Breast epithelium (tissue), 4 donors: Measurements from ENCODE around the gene GNAL. TPM values are rescaled to one million over a fixed set of nuclear protein-coding genes. Genes with fewer than 3 reads are reported as not detected.

ENCODE experiments used
- DNase-seq, 2 donors: peaks; one replicate each; pipeline ENCODE4 v3.0.0-alpha.2; 2019; ENCODE audit warnings: low spot score in 2 of 2
- H3K27ac ChIP-seq, 2 donors: fragments of 200-600 bp; sonication (generic) in 1 of 2; one replicate each; pipeline ENCODE4 v1.5.1; 2016 to 2019; ENCODE audit warnings: mild to moderate bottlenecking in 1 of 2
- H3K27me3 ChIP-seq, 2 donors: fragments of 200-600 bp; sonication (generic) in 1 of 2; one replicate each; pipeline versions ENCODE4 v1.5.1 to v1.6.0; 2017 to 2019; ENCODE audit warnings: control low read depth in 1 of 2, mild to moderate bottlenecking in 1 of 2
- H3K36me3 ChIP-seq: fragments of 200-600 bp; one replicate; pipeline ENCODE4 v1.5.1; 2019
- H3K4me1 ChIP-seq, 2 donors: fragments of 200-600 bp; sonication (generic); one replicate each; pipeline ENCODE4 v1.5.1; 2016 to 2019; ENCODE audit warnings: control low read depth in 1 of 2
- H3K4me3 ChIP-seq, 3 donors: fragments of 200-600 bp; sonication (generic); 1 replicate in 2 of 3; 2 replicates in 1 of 3; pipeline ENCODE4 v1.5.1; 2016 to 2019; ENCODE audit warnings: mild to moderate bottlenecking in 3 of 3, moderate library complexity in 2 of 3
- H3K9me3 ChIP-seq, 2 donors: fragments of 200-600 bp; sonication (generic) in 1 of 2; one replicate each; pipeline ENCODE4 v1.5.1; 2016 to 2019; ENCODE audit warnings: control low read depth in 1 of 2
- POLR2A ChIP-seq: fragments of 450-650 bp; IDR thresholded peaks from one replicate; pipeline ENCODE4 v1.6.1; 2016; ENCODE audit warnings: antibody characterized with exemption, mild to moderate bottlenecking, moderate library complexity
- POLR2AphosphoS5 ChIP-seq, 3 donors: sonication (generic); formaldehyde crosslinking; IDR thresholded peaks; one replicate each; pipeline ENCODE4 v1.6.1; 2017; ENCODE audit warnings: antibody characterized with exemption in 3 of 3
- intact Hi-C: fragments of 100-400 bp; cut with DNase I; formaldehyde crosslinking; loops from one replicate; pipeline ENCODE4 v1.15.1; 2023; ENCODE audit warnings: low total_unique reads
- total RNA-seq, 3 donors: library from RNA; depleted of rRNA; stranded (reverse); fragments of >200 nt; gene quantifications; one replicate each; pipeline ENCODE4 v1.1.0, GENCODE V29; 2016
- TF ChIP-seq, protein P1 (sequence below), 3 donors: fragments of 450-650 bp; IDR thresholded peaks; one replicate each; pipeline ENCODE4 v1.5.1; 2016 to 2017; ENCODE audit warnings: antibody characterized with exemption in 3 of 3, mild to moderate bottlenecking in 3 of 3, moderate library complexity in 3 of 3

The GNAL gene
- total RNA-seq, 3 donors from 2014 or later, result 6.6 to 15.4 (median 7.5) TPM

DNA sequence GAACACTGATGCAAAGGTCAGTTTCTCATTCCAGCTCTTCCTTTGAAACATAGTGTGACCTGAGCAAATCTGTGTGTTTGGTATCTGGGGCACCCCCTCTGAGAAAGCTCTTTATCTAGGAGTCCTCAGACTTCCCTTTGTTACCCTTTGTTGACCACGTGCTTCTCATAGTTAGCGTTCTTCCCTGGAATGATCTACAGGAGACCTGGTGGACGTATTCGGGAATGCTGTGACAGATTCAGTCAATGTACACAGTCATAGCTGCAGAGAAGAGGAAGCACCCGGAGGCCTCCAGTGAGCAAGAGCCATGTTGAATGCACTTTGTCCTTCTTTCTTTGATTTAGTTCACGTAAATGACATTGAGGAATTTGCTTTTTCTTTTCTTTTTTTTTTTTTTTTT, 151.4 kb downstream of the GNAL start:
- no peak overlapping the region for H3K27ac ChIP-seq
- no peak for DNase-seq
- no peaks in the 10 kb centered on the region for H3K36me3 ChIP-seq
- no peaks in the 10 kb centered on the region for H3K9me3 ChIP-seq
- TF ChIP-seq, protein P1, sequence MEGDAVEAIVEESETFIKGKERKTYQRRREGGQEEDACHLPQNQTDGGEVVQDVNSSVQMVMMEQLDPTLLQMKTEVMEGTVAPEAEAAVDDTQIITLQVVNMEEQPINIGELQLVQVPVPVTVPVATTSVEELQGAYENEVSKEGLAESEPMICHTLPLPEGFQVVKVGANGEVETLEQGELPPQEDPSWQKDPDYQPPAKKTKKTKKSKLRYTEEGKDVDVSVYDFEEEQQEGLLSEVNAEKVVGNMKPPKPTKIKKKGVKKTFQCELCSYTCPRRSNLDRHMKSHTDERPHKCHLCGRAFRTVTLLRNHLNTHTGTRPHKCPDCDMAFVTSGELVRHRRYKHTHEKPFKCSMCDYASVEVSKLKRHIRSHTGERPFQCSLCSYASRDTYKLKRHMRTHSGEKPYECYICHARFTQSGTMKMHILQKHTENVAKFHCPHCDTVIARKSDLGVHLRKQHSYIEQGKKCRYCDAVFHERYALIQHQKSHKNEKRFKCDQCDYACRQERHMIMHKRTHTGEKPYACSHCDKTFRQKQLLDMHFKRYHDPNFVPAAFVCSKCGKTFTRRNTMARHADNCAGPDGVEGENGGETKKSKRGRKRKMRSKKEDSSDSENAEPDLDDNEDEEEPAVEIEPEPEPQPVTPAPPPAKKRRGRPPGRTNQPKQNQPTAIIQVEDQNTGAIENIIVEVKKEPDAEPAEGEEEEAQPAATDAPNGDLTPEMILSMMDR (IDR thresholded peaks at IDR 0.05), result no peak
- TF ChIP-seq POLR2A (no peak), POLR2AphosphoS5 (IDR thresholded peaks at IDR 0.05) (no peak)
- H3K4me3 ChIP-seq, result no peak overlapping the region
- intact Hi-C loops, result no loop called here
- no peaks in the 10 kb centered on the region for H3K4me1 ChIP-seq
- no peaks in the 10 kb centered on the region for H3K27me3 ChIP-seq

DNA sequence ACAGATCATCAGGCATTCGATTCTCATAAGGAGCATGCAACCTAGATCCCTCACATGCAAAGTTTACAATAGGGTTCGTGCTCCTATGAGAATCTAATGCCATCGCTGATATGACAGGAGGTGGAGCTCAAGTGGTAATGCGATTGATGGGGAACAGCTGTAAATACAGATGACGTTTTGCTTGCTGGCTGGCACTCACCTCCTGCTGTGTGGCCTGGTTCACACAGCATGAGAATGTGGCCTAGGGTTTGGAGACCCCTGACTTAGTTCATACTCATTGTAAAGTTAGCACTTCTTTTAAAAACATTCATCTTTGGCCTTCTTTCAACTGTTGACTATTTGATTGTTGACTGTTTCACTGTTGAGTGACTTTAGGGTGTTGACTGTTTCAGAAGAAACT, 153.5 kb downstream of the GNAL start:
- TF ChIP-seq POLR2AphosphoS5 (IDR thresholded peaks at IDR 0.05), result no peak
- TF ChIP-seq, protein P1 (IDR thresholded peaks at IDR 0.05), result no peak
- TF ChIP-seq POLR2A, result no peak
- no peak for DNase-seq
- Histone ChIP-seq H3K9me3 (no peaks in the 10 kb centered on the region), H3K4me3 (no peak overlapping the region), H3K36me3 (no peaks in the 10 kb centered on the region), H3K27ac (no peak overlapping the region), H3K4me1 (no peaks in the 10 kb centered on the region), H3K27me3 (no peaks in the 10 kb centered on the region)
- intact Hi-C loops, result no loop called here

DNA sequence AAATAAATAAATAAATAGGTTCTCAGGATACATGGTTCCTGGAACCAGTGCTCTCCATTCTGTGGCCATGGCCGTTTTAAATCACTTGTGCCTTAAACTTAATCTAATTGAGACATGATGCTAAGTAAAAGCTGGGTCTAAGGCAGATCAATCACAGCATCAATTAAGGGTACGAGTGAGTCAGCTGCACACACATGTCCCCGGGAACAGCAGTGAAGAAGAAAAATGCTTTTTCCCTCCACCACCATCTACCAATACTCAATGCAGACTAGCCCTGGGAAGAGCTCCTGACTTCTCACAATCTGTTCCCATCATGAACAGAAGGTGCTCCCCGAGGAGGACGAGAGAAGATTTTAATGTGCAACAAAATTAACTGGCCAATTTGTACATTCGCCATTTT, 155.4 kb downstream of the GNAL start:
- TF ChIP-seq POLR2A (no peak), POLR2AphosphoS5 (IDR thresholded peaks at IDR 0.05) (no peak)
- TF ChIP-seq, protein P1 (IDR thresholded peaks at IDR 0.05), result no peak
- intact Hi-C loops, result no loop called here
- DNase-seq, result no peak

GRCh38 chr18:11845654-11846053, 156.6 kb downstream of the GNAL start:
- Histone ChIP-seq H3K4me3 (no peak overlapping the region), H3K4me1 (peaks cover 0 to 5% of the 10 kb centered on the region in 2 donors), H3K27ac (no peak overlapping the region), H3K27me3 (no peaks in the 10 kb centered on the region), H3K9me3 (no peaks in the 10 kb centered on the region), H3K36me3 (no peaks in the 10 kb centered on the region)
- intact Hi-C loops, result no loop called here
- TF ChIP-seq POLR2A, result no peak
- TF ChIP-seq, protein P1 (IDR thresholded peaks at IDR 0.05), result no peak
- TF ChIP-seq POLR2AphosphoS5 (IDR thresholded peaks at IDR 0.05), result no peak
- DNase-seq, result no peak

More for the DNA sequence above, 155.4 kb downstream of the GNAL start:
- no peak overlapping the region for H3K27ac ChIP-seq
- H3K4me1 ChIP-seq, result no peaks in the 10 kb centered on the region
- no peaks in the 10 kb centered on the region for H3K27me3 ChIP-seq
- H3K36me3 ChIP-seq, result no peaks in the 10 kb centered on the region
- H3K4me3 ChIP-seq, result no peak overlapping the region
- no peaks in the 10 kb centered on the region for H3K9me3 ChIP-seq

- no peak overlapping the region for H3K4me3 ChIP-seq
- TF ChIP-seq, protein P1 (IDR thresholded peaks at IDR 0.05), result no peak
- TF ChIP-seq POLR2AphosphoS5 (IDR thresholded peaks at IDR 0.05) (no peak), POLR2A (no peak)
- H3K27ac ChIP-seq, result no peak overlapping the region
- no peaks in the 10 kb centered on the region for H3K9me3 ChIP-seq
- no peaks in the 10 kb centered on the region for H3K36me3 ChIP-seq
- no peaks in the 10 kb centered on the region for H3K27me3 ChIP-seq
- intact Hi-C loops, result no loop called here
- DNase-seq, result no peak
- H3K4me1 ChIP-seq, result peaks cover 0 to 5% of the 10 kb centered on the region in 2 donors
These were observed 158.7 kb downstream of the GNAL start for GRCh38 chr18:11847811-11848210.
